WTC11 (cell line): ENCODE data around the gene AMHR2.
"Not testable (repeated sequence)": the region's sequence is repeated elsewhere in the genome, so short reads cannot be mapped to it uniquely, and the experiment has no call there.

ENCODE experiments used
- ATF3 ChIP-seq: sonication (generic); formaldehyde crosslinking; conservative IDR thresholded peaks from 2 replicates; pipeline ENCODE4 v1.8.1; 2022; ENCODE audit warnings: mild to moderate bottlenecking, missing genetic modification reagents
- CBFB ChIP-seq: sonication (generic); formaldehyde crosslinking; IDR thresholded peaks from 2 replicates; pipeline ENCODE4 v1.8.1; 2022; ENCODE audit warnings: mild to moderate bottlenecking, low read depth, missing genetic modification reagents
- CREB1 ChIP-seq: sonication (generic); formaldehyde crosslinking; IDR thresholded peaks from 2 replicates; pipeline ENCODE4 v1.8.0; 2023; ENCODE audit warnings: mild to moderate bottlenecking, missing genetic modification reagents
- CTCF ChIP-seq: fragments of 200-600 bp; IDR thresholded peaks from 2 replicates; pipeline ENCODE4 v1.8.0; 2022; ENCODE audit warnings: antibody characterized with exemption
- FOXK1 ChIP-seq: sonication (generic); formaldehyde crosslinking; IDR thresholded peaks from 2 replicates; pipeline ENCODE4 v1.8.0; 2022; ENCODE audit warnings: mild to moderate bottlenecking, moderate library complexity, missing genetic modification reagents
- KAT7 ChIP-seq: sonication (generic); formaldehyde crosslinking; IDR thresholded peaks from 2 replicates; pipeline ENCODE4 v1.8.1; 2023; ENCODE audit warnings: missing genetic modification reagents, mild to moderate bottlenecking, borderline replicate concordance
- NFE2L1 ChIP-seq: sonication (generic); formaldehyde crosslinking; IDR thresholded peaks from 2 replicates; pipeline ENCODE4 v1.8.1; 2023; ENCODE audit warnings: missing genetic modification reagents
- NFYB ChIP-seq: sonication (generic); formaldehyde crosslinking; conservative IDR thresholded peaks from 2 replicates; pipeline ENCODE4 v1.8.0; 2022; ENCODE audit warnings: low read depth, missing genetic modification reagents
- SP1 ChIP-seq: sonication (generic); formaldehyde crosslinking; conservative IDR thresholded peaks from 2 replicates; pipeline ENCODE4 v1.8.1; 2022; ENCODE audit warnings: missing genetic modification reagents
- ZNF423 ChIP-seq: fragments of 250-450 bp; sonication (Bioruptor Pico); IDR thresholded peaks from 2 replicates; pipeline ENCODE4 v2.1.2; 2022; ENCODE audit warnings: mild to moderate bottlenecking, moderate library complexity
- ZSCAN18 ChIP-seq: fragments of 250-450 bp; sonication (Bioruptor Pico); IDR thresholded peaks from 2 replicates; pipeline ENCODE4 v2.1.2; 2022; ENCODE audit warnings: mild to moderate bottlenecking, moderate library complexity
- TF ChIP-seq, protein P1 (sequence below): sonication (generic); formaldehyde crosslinking; IDR thresholded peaks from 2 replicates; pipeline ENCODE4 v1.8.1; 2022; ENCODE audit warnings: low read depth, mild to moderate bottlenecking, moderate library complexity, missing genetic modification reagents, borderline replicate concordance
- TF ChIP-seq, protein P2 (sequence below): fragments of 250-450 bp; sonication (Bioruptor Pico); IDR thresholded peaks from 2 replicates; pipeline ENCODE4 v1.9.0; 2021; ENCODE audit warnings: mild to moderate bottlenecking, borderline replicate concordance

DNA sequence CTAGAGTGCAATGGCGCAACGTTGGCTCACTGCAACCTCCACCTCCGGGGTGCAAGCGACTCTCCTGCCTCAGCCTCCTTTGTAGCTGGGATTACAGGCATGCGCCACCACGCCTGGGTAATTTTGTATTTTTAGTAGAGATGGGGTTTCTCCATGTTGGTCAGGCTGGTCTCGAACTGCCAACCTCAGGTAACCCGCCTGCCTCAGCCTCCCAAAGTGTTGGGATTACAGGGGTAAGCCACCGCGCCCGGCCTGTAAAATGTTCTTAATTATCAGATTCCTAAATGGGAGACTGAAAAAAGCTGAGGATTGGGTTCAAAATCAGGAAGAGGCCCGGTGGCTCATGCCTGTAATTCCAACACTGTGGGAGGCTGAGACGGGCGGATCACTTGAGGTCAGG, 49.4 kb upstream of the AMHR2 start:
- TF ChIP-seq CTCF; ZSCAN18; NFE2L1 (CRISPR knock-in tag); ZNF423 (CRISPR knock-in tag); CREB1; SP1 (CRISPR knock-in tag); KAT7 (CRISPR knock-in tag); ATF3 (CRISPR knock-in tag); FOXK1 (CRISPR knock-in tag); NFYB; CBFB (CRISPR knock-in tag): not testable (repeated sequence)
- TF ChIP-seq, protein P1, sequence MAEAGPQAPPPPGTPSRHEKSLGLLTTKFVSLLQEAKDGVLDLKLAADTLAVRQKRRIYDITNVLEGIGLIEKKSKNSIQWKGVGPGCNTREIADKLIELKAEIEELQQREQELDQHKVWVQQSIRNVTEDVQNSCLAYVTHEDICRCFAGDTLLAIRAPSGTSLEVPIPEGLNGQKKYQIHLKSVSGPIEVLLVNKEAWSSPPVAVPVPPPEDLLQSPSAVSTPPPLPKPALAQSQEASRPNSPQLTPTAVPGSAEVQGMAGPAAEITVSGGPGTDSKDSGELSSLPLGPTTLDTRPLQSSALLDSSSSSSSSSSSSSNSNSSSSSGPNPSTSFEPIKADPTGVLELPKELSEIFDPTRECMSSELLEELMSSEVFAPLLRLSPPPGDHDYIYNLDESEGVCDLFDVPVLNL (CRISPR knock-in tag): not testable (repeated sequence)
- TF ChIP-seq, protein P2, sequence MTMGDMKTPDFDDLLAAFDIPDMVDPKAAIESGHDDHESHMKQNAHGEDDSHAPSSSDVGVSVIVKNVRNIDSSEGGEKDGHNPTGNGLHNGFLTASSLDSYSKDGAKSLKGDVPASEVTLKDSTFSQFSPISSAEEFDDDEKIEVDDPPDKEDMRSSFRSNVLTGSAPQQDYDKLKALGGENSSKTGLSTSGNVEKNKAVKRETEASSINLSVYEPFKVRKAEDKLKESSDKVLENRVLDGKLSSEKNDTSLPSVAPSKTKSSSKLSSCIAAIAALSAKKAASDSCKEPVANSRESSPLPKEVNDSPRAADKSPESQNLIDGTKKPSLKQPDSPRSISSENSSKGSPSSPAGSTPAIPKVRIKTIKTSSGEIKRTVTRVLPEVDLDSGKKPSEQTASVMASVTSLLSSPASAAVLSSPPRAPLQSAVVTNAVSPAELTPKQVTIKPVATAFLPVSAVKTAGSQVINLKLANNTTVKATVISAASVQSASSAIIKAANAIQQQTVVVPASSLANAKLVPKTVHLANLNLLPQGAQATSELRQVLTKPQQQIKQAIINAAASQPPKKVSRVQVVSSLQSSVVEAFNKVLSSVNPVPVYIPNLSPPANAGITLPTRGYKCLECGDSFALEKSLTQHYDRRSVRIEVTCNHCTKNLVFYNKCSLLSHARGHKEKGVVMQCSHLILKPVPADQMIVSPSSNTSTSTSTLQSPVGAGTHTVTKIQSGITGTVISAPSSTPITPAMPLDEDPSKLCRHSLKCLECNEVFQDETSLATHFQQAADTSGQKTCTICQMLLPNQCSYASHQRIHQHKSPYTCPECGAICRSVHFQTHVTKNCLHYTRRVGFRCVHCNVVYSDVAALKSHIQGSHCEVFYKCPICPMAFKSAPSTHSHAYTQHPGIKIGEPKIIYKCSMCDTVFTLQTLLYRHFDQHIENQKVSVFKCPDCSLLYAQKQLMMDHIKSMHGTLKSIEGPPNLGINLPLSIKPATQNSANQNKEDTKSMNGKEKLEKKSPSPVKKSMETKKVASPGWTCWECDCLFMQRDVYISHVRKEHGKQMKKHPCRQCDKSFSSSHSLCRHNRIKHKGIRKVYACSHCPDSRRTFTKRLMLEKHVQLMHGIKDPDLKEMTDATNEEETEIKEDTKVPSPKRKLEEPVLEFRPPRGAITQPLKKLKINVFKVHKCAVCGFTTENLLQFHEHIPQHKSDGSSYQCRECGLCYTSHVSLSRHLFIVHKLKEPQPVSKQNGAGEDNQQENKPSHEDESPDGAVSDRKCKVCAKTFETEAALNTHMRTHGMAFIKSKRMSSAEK: not testable (repeated sequence)
